Kidney epithelial cell (primary cell): ENCODE data around the gene ALDH3A2. TPM values are rescaled to one million over a fixed set of nuclear protein-coding genes. Genes with fewer than 3 reads are reported as not detected.

Experiments used
- DNase-seq: peaks from one replicate; pipeline ENCODE4 v3.0.0-alpha.2; 2010; ENCODE audit warnings: low read depth
- H3K27me3 ChIP-seq: 2 replicates; pipeline ENCODE4 v1.6.0; 2011; ENCODE audit warnings: low read length; ENCODE audit not compliant: control insufficient read depth, insufficient read depth
- H3K36me3 ChIP-seq: 2 replicates; pipeline ENCODE4 v1.5.1; 2011; ENCODE audit warnings: low read length; ENCODE audit not compliant: control insufficient read depth, insufficient read depth
- H3K4me3 ChIP-seq: 2 replicates; pipeline ENCODE4 v1.5.1; 2011; ENCODE audit warnings: low read depth, mild to moderate bottlenecking, control low read depth, low read length
- total RNA-seq: library from RNA; depleted of rRNA; stranded (reverse); fragments of >200 nt; gene quantifications from 2 replicates; pipeline ENCODE4 v1.2.3, GENCODE V29; 2015
- TF ChIP-seq, protein P1 (sequence below): IDR thresholded peaks from 2 replicates; pipeline ENCODE4 v1.5.1; 2011; ENCODE audit warnings: mild to moderate bottlenecking, moderate library complexity, low read length, control low read depth, inconsistent platforms; ENCODE audit not compliant: insufficient read depth, poor library complexity, severe bottlenecking

The ALDH3A2 gene
- total RNA-seq, 1 donor from 2014 or later, result 26.4 TPM

DNA sequence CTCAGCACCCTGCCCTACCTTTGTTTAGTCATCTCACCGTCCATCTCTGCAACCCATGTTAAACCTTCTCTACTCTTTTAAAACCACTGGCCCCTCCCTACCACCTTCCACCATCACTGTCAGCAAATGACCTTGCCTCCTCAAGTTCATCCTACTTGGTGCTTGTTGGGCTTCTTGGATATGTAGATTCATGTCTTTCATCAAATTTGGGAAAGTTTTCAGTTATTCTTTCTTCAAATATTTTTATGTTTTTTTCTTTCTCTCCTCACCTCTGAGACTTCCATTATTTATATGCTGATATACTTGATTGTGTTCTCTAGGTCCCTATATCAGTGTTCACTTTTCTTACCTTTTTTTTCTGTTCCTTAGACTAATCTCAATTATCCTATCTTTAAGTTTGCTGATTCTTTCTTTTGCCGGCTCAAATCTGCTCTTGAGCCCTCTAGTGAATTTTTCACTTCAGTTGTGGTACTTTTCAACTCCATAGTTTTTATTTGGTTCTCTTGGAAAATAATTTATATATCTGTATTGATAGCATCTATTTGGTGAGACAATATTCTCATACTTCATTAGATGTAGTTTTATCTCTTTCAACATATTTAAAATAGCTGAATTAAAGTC, 28.7 kb upstream of the ALDH3A2 start:
- no peak for DNase-seq
- TF ChIP-seq, protein P1, sequence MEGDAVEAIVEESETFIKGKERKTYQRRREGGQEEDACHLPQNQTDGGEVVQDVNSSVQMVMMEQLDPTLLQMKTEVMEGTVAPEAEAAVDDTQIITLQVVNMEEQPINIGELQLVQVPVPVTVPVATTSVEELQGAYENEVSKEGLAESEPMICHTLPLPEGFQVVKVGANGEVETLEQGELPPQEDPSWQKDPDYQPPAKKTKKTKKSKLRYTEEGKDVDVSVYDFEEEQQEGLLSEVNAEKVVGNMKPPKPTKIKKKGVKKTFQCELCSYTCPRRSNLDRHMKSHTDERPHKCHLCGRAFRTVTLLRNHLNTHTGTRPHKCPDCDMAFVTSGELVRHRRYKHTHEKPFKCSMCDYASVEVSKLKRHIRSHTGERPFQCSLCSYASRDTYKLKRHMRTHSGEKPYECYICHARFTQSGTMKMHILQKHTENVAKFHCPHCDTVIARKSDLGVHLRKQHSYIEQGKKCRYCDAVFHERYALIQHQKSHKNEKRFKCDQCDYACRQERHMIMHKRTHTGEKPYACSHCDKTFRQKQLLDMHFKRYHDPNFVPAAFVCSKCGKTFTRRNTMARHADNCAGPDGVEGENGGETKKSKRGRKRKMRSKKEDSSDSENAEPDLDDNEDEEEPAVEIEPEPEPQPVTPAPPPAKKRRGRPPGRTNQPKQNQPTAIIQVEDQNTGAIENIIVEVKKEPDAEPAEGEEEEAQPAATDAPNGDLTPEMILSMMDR, result no peak
- no peaks in the 10 kb centered on the region for H3K27me3 ChIP-seq
- H3K4me3 ChIP-seq, result no peak overlapping the region
- H3K36me3 ChIP-seq, result no peaks in the 10 kb centered on the region

DNA sequence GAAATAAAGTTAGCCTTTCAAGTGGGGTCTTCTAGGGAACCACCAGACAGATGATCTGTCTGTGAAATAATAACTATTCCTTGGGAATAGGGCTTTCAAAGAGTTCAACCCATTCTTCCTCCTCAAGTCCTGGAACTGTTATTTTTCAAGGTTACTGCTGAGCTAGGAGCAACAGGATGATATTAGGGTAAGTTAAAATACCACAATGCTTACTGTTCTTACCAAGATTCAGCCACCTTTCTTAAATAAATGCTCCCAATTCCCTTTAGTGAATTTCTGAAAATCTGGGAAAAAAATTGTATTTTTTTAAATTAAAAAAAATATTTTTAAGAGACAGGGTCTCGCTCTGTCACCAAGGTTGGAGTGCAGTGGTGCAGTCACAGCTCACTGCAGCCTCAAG, 26.9 kb upstream of the ALDH3A2 start:
- Histone ChIP-seq H3K4me3 (no peak overlapping the region), H3K36me3 (no peaks in the 10 kb centered on the region), H3K27me3 (no peaks in the 10 kb centered on the region)
- no peak for DNase-seq
- TF ChIP-seq, protein P1, result no peak

- TF ChIP-seq, protein P1, result no peak
- no peak for DNase-seq
- no peaks in the 10 kb centered on the region for H3K36me3 ChIP-seq
- no peak overlapping the region for H3K4me3 ChIP-seq
- H3K27me3 ChIP-seq, result no peaks in the 10 kb centered on the region
Observed at GRCh38 chr17:19626079-19626478, 22.5 kb upstream of the ALDH3A2 start.

DNA sequence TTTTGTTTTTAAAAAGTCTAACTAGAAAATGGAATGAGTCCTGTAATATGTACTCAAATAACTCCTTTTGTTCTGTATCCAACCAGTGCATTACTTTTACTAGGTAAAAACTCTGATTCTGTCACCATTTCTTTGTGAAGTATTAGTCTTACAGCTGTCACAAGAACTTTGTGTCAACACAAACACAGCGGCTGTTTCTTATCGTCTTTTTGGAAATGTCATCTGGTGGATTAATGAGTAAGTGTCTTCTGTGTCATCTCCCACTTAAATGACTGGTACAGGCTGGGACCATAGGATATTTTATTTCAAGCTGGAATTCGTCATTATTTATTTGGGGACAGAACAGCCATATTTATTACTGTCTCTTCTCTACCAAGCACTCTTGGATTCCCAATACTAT, 19.1 kb upstream of the ALDH3A2 start:
- Histone ChIP-seq H3K27me3 (no peaks in the 10 kb centered on the region), H3K36me3 (no peaks in the 10 kb centered on the region), H3K4me3 (no peak overlapping the region)
- no peak for DNase-seq
- TF ChIP-seq, protein P1, result no peak

GRCh38 chr17:19630035-19630434, 18.5 kb upstream of the ALDH3A2 start:
- DNase-seq, result no peak
- Histone ChIP-seq H3K4me3 (no peak overlapping the region), H3K27me3 (no peaks in the 10 kb centered on the region), H3K36me3 (no peaks in the 10 kb centered on the region)
- TF ChIP-seq, protein P1, result no peak

DNA sequence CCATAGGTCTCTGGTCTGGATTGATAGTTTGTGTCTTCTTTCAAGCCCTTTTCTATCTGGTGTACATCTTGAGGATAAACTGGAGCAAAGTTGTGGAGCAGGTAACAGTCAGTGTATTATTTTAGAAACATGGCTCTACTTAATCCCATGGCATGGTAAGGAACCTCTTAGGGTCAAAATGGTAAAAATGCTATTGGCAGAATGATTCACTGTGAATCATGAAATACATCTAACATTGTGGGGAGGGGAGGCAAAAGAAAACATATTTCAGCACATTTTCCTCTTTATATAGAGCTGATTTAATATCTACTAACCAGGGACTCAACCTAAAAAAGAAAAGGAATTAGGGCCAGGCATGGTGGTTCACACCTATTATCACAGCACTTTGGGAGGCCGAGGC, 17.9 kb upstream of the ALDH3A2 start:
- Histone ChIP-seq H3K27me3 (no peaks in the 10 kb centered on the region), H3K4me3 (no peak overlapping the region), H3K36me3 (no peaks in the 10 kb centered on the region)
- DNase-seq, result no peak
- TF ChIP-seq, protein P1, result no peak
